ENCODE results near the gene PHF24. TPM values are rescaled to one million over a fixed set of nuclear protein-coding genes. Genes with fewer than 3 reads are reported as not detected.
"Not testable (repeated sequence)": the region's sequence is repeated elsewhere in the genome, so short reads cannot be mapped to it uniquely, and the experiment has no call there.

Gene PHF24
- total RNA-seq, 4 donors from 2014 or later: 0.21 to 1.2 (median 0.63) TPM

- 66 to 70% methylated on average over 2 of the region's 2 CpGs for WGBS, 2 donors
- no peak for TF ChIP-seq EP300 (IDR thresholded peaks at IDR 0.05)
- TF ChIP-seq, protein P1, sequence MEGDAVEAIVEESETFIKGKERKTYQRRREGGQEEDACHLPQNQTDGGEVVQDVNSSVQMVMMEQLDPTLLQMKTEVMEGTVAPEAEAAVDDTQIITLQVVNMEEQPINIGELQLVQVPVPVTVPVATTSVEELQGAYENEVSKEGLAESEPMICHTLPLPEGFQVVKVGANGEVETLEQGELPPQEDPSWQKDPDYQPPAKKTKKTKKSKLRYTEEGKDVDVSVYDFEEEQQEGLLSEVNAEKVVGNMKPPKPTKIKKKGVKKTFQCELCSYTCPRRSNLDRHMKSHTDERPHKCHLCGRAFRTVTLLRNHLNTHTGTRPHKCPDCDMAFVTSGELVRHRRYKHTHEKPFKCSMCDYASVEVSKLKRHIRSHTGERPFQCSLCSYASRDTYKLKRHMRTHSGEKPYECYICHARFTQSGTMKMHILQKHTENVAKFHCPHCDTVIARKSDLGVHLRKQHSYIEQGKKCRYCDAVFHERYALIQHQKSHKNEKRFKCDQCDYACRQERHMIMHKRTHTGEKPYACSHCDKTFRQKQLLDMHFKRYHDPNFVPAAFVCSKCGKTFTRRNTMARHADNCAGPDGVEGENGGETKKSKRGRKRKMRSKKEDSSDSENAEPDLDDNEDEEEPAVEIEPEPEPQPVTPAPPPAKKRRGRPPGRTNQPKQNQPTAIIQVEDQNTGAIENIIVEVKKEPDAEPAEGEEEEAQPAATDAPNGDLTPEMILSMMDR (IDR thresholded peaks at IDR 0.05): no peak
- TF ChIP-seq POLR2A (IDR thresholded peaks at IDR 0.05): no peak
- Histone ChIP-seq H3K27ac (no peak overlapping the region), H3K9me3 (no peaks in the 10 kb centered on the region), H3K36me3 (peaks cover 0 to 26% (median 0%) of the 10 kb centered on the region in 3 donors), H3K27me3 (no peaks in the 10 kb centered on the region), H3K4me3 (no peak overlapping the region), H3K4me1 (no peaks in the 10 kb centered on the region)
- no peak for DNase-seq (ENCODE audit: low spot score in 2 of 2)
Measured at GRCh38 chr9:35001285-35001677, 43.2 kb downstream of the PHF24 start.

DNA sequence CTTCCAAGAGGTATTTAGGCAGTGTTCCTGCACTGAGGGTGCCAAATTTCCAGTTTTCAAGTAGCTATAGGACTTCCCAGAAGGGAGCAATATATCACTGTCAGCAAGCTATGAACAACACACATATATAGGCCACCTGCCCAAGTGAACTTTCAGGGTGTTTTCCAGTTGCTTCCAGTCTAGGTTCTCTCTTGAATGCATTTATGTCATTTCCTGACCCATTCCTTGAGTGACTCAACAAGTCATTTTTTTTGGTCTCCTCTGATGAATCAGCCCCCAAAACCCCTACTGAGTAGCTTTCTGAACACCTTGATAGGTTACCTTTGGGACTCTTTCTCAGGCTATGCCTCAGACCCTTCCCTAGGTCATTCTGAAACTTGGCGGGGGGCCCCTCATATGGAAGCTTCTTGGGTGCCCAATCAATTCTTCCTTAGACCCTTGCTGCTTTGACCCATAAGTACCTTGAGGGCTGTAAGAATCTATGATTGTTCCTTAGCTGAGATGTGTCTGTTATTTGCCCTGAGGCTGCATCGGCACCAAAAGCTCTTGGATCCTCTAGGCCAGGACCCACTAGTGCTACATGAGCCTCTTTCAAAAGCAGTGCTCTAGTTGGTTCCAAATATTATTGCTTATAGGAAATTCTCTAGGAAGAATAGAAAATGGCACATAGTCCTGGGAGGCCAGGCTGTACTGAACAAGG lies 43.9 kb downstream of the PHF24 start:
- Histone ChIP-seq H3K4me1 (no peaks in the 10 kb centered on the region), H3K36me3 (peaks cover 0 to 19% (median 0%) of the 10 kb centered on the region in 3 donors), H3K4me3 (no peak overlapping the region), H3K27me3 (no peaks in the 10 kb centered on the region), H3K27ac (no peak overlapping the region), H3K9me3 (no peaks in the 10 kb centered on the region)
- no peak for TF ChIP-seq EP300 (IDR thresholded peaks at IDR 0.05)
- TF ChIP-seq, protein P1 (IDR thresholded peaks at IDR 0.05): no peak
- no peak for TF ChIP-seq POLR2A (IDR thresholded peaks at IDR 0.05)
- 94% methylated on average over 2 of the region's 2 CpGs for WGBS, 2 donors
- no peak for DNase-seq (ENCODE audit: low spot score in 2 of 2)

DNA sequence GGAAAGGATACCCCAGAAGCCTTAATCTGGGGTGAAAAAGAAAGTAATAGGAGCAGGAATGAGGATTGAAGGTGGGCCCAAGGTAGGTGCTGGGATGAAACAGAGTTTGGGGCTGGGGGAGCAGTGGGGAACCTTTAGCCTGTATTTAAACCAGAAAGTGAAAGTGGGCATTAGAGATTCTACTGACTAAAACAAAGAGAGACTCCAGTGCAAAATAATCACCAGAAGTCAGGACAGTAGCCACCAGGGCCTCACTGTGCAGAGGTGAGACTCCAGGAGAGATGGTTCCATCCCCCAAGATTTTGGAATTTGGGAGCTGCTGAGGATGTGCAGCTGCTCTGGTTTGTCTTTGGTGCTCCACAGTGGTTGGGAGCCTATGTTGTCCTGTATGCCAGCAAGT lies 44.5 kb downstream of the PHF24 start:
- Histone ChIP-seq H3K4me1 (no peaks in the 10 kb centered on the region), H3K9me3 (no peaks in the 10 kb centered on the region), H3K27me3 (no peaks in the 10 kb centered on the region), H3K36me3 (peaks cover 0 to 12% (median 0%) of the 10 kb centered on the region in 3 donors), H3K4me3 (no peak overlapping the region), H3K27ac (no peak overlapping the region)
- no peak for TF ChIP-seq POLR2A (IDR thresholded peaks at IDR 0.05)
- TF ChIP-seq, protein P1 (IDR thresholded peaks at IDR 0.05): no peak
- no peak for TF ChIP-seq EP300 (IDR thresholded peaks at IDR 0.05)
- DNase-seq (ENCODE audit: low spot score in 2 of 2): no peak

- not testable (repeated sequence) for H3K4me1 ChIP-seq; DNase-seq (ENCODE audit: low spot score in 2 of 2); H3K4me3 ChIP-seq; H3K27ac ChIP-seq; H3K27me3 ChIP-seq; H3K36me3 ChIP-seq; H3K9me3 ChIP-seq
- 90 to 93% methylated on average over 14 of the region's 14 CpGs for WGBS, 2 donors
Measured at GRCh38 chr9:35004299-35004698, 46.2 kb downstream of the PHF24 start.

DNA sequence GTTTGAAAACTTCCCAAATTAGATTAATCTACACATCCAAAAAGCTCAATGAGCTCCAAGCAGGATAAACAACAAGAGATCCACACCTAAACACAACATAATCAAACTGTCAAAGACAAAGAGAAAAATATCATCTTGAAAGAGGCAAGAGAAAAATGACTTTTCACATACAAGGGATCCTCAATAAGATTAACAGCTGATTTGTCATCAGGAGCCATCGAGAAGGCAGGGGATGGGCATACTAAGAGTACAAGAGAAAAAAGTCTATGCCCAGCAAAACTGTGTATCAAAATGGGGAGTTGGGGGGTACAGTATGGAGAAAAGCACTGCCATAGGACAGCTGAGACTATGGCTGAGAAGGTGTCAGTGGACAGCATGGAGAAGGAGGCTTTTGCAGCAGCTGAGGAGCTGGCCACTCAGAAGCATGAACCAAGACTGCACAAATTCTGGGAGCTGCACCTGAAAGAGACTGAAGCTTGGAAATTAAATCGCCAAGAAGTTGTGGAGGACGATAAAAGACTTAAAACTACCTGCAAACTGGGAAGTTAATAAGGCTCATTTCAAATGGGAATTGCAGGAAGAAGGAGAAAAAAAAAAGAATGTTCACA lies 52.4 kb downstream of the PHF24 start:
- H3K36me3 ChIP-seq: peaks cover 0 to 58% (median 0%) of the 10 kb centered on the region in 3 donors
- WGBS, 2 donors: 91 to 94% methylated on average over 3 of the region's 3 CpGs
- no peak overlapping the region for H3K4me3 ChIP-seq
- peaks cover 0 to 21% (median 0%) of the 10 kb centered on the region in 4 donors for H3K9me3 ChIP-seq
- H3K27me3 ChIP-seq: no peaks in the 10 kb centered on the region
- TF ChIP-seq, protein P1 (IDR thresholded peaks at IDR 0.05): no peak
- TF ChIP-seq POLR2A (IDR thresholded peaks at IDR 0.05) (no peak), EP300 (IDR thresholded peaks at IDR 0.05) (no peak)
- no peak for DNase-seq (ENCODE audit: low spot score in 2 of 2)
- no peak overlapping the region for H3K27ac ChIP-seq
- H3K4me1 ChIP-seq: no peaks in the 10 kb centered on the region

Measured in tibial nerve (tissue), 4 donors.